ENCODE measurements around the gene MAPK1.
A peak's percentile ranks its signal among the peaks of the same experiment; 100 is the strongest.

Gene MAPK1

GRCh38 chr22:21866833-21867527, 465 bp downstream of the MAPK1 start:
- no peak overlapping the region for H2AK5ac ChIP-seq (ENCODE audit: low read length)
- H2BK120ac ChIP-seq (ENCODE audit: low read depth, low read length): peak overlapping the region; percentile 52
- peaks cover 37% of the 10 kb centered on the region for H3K79me2 ChIP-seq (ENCODE audit: control insufficient read depth, insufficient read depth, low read length)
- H2BK5ac ChIP-seq (ENCODE audit: low read length): no peak overlapping the region
- DNase-seq: peak; percentile 31
- H3K27ac ChIP-seq (ENCODE audit: low read depth, low read length): peak overlapping the region; percentile 94
- H3K27me3 ChIP-seq (ENCODE audit: insufficient read depth, low read length, poor library complexity): no peaks in the 10 kb centered on the region
- H4K5ac ChIP-seq (ENCODE audit: low read length): no peak overlapping the region
- H3K4me3 ChIP-seq (ENCODE audit: low read length): peak overlapping the region; percentile 86
- H3K23ac ChIP-seq (ENCODE audit: low read length): peak overlapping the region; percentile 20
- no peaks in the 10 kb centered on the region for H3K36me3 ChIP-seq (ENCODE audit: control insufficient read depth, insufficient read depth, low read length)
- no peak overlapping the region for H4K8ac ChIP-seq (ENCODE audit: low read depth, low read length)
- no CpG with 5 or more reads among the region's 91 CpGs for WGBS (ENCODE audit: extremely low coverage, insufficient coverage, low lambda C conversion rate)
- peak overlapping the region; percentile 94 for H3K18ac ChIP-seq (ENCODE audit: low read length)
- peak overlapping the region; percentile 96 for H3K56ac ChIP-seq (ENCODE audit: low read length)
- H3K4me1 ChIP-seq (ENCODE audit: control insufficient read depth, low read depth, low read length): peaks cover 2% of the 10 kb centered on the region
- H3K9ac ChIP-seq (ENCODE audit: low read length): peak overlapping the region; percentile 87
- H3K4ac ChIP-seq (ENCODE audit: low read depth, low read length): peak overlapping the region; percentile 85
- H3K79me1 ChIP-seq (ENCODE audit: low read length): peaks cover 9% of the 10 kb centered on the region
- peak overlapping the region; percentile 76 for H3K4me2 ChIP-seq (ENCODE audit: low read length)
- no peak overlapping the region for H2BK15ac ChIP-seq (replicated peaks; ENCODE audit: low read depth)

GRCh38 chr22:21865041-21865440, 2.4 kb downstream of the MAPK1 start:
- H3K23ac ChIP-seq (ENCODE audit: low read length): no peak overlapping the region
- H3K36me3 ChIP-seq (ENCODE audit: control insufficient read depth, insufficient read depth, low read length): no peaks in the 10 kb centered on the region
- H3K79me2 ChIP-seq (ENCODE audit: control insufficient read depth, insufficient read depth, low read length): peaks cover 54% of the 10 kb centered on the region
- H3K27me3 ChIP-seq (ENCODE audit: insufficient read depth, low read length, poor library complexity): no peaks in the 10 kb centered on the region
- H2BK120ac ChIP-seq (ENCODE audit: low read depth, low read length): no peak overlapping the region
- peaks cover 5% of the 10 kb centered on the region for H3K4me1 ChIP-seq (ENCODE audit: control insufficient read depth, low read depth, low read length)
- no peak overlapping the region for H4K8ac ChIP-seq (ENCODE audit: low read depth, low read length)
- no peak overlapping the region for H2BK5ac ChIP-seq (ENCODE audit: low read length)
- peaks cover 17% of the 10 kb centered on the region for H3K79me1 ChIP-seq (ENCODE audit: low read length)
- no peak overlapping the region for H3K4me3 ChIP-seq (ENCODE audit: low read length)
- H3K18ac ChIP-seq (ENCODE audit: low read length): no peak overlapping the region
- DNase-seq: peak; percentile 62
- no peak overlapping the region for H3K27ac ChIP-seq (ENCODE audit: low read depth, low read length)
- H3K4me2 ChIP-seq (ENCODE audit: low read length): no peak overlapping the region
- no peak overlapping the region for H3K4ac ChIP-seq (ENCODE audit: low read depth, low read length)
- H2AK5ac ChIP-seq (ENCODE audit: low read length): no peak overlapping the region
- H4K5ac ChIP-seq (ENCODE audit: low read length): no peak overlapping the region
- H2BK15ac ChIP-seq (replicated peaks; ENCODE audit: low read depth): no peak overlapping the region
- H3K56ac ChIP-seq (ENCODE audit: low read length): no peak overlapping the region
- WGBS (ENCODE audit: extremely low coverage, insufficient coverage, low lambda C conversion rate): no CpG with 5 or more reads among the region's 3 CpGs
- no peak overlapping the region for H3K9ac ChIP-seq (ENCODE audit: low read length)

GRCh38 chr22:21862386-21863245, 4.8 kb downstream of the MAPK1 start:
- Histone ChIP-seq H3K79me2 (ENCODE audit: control insufficient read depth, insufficient read depth, low read length) (peaks cover 75% of the 10 kb centered on the region), H3K36me3 (ENCODE audit: control insufficient read depth, insufficient read depth, low read length) (no peaks in the 10 kb centered on the region), H4K8ac (ENCODE audit: low read depth, low read length) (no peak overlapping the region), H3K18ac (ENCODE audit: low read length) (no peak overlapping the region), H3K27me3 (ENCODE audit: insufficient read depth, low read length, poor library complexity) (no peaks in the 10 kb centered on the region), H3K56ac (ENCODE audit: low read length) (no peak overlapping the region), H3K27ac (ENCODE audit: low read depth, low read length) (no peak overlapping the region), H3K23ac (ENCODE audit: low read length) (no peak overlapping the region), H3K4me3 (ENCODE audit: low read length) (no peak overlapping the region), H3K4me1 (ENCODE audit: control insufficient read depth, low read depth, low read length) (peaks cover 5% of the 10 kb centered on the region), H3K4ac (ENCODE audit: low read depth, low read length) (no peak overlapping the region), H3K79me1 (ENCODE audit: low read length) (peaks cover 28% of the 10 kb centered on the region), H2BK120ac (ENCODE audit: low read depth, low read length) (no peak overlapping the region), H2BK5ac (ENCODE audit: low read length) (no peak overlapping the region), H2AK5ac (ENCODE audit: low read length) (no peak overlapping the region), H4K5ac (ENCODE audit: low read length) (no peak overlapping the region), H2BK15ac (replicated peaks; ENCODE audit: low read depth) (no peak overlapping the region), H3K4me2 (ENCODE audit: low read length) (no peak overlapping the region), H3K9ac (ENCODE audit: low read length) (no peak overlapping the region)
- no CpG with 5 or more reads among the region's 9 CpGs for WGBS (ENCODE audit: extremely low coverage, insufficient coverage, low lambda C conversion rate)
- no peak for DNase-seq

- no peak overlapping the region for H3K27ac ChIP-seq (ENCODE audit: low read depth, low read length)
- H2BK5ac ChIP-seq (ENCODE audit: low read length): no peak overlapping the region
Observed at GRCh38 chr22:21861851-21862250, 5.6 kb downstream of the MAPK1 start.

GRCh38 chr22:21861264-21861848, 6.1 kb downstream of the MAPK1 start:
- Histone ChIP-seq H3K27ac (ENCODE audit: low read depth, low read length) (no peak overlapping the region), H4K5ac (ENCODE audit: low read length) (no peak overlapping the region), H4K8ac (ENCODE audit: low read depth, low read length) (no peak overlapping the region), H3K4me3 (ENCODE audit: low read length) (no peak overlapping the region), H3K9ac (ENCODE audit: low read length) (no peak overlapping the region), H3K4ac (ENCODE audit: low read depth, low read length) (no peak overlapping the region), H3K18ac (ENCODE audit: low read length) (no peak overlapping the region), H3K79me2 (ENCODE audit: control insufficient read depth, insufficient read depth, low read length) (peaks cover 80% of the 10 kb centered on the region), H3K27me3 (ENCODE audit: insufficient read depth, low read length, poor library complexity) (no peaks in the 10 kb centered on the region), H3K36me3 (ENCODE audit: control insufficient read depth, insufficient read depth, low read length) (no peaks in the 10 kb centered on the region), H3K4me2 (ENCODE audit: low read length) (no peak overlapping the region), H3K79me1 (ENCODE audit: low read length) (peaks cover 30% of the 10 kb centered on the region), H2BK15ac (replicated peaks; ENCODE audit: low read depth) (no peak overlapping the region), H3K4me1 (ENCODE audit: control insufficient read depth, low read depth, low read length) (peaks cover 5% of the 10 kb centered on the region), H2BK120ac (ENCODE audit: low read depth, low read length) (no peak overlapping the region), H3K56ac (ENCODE audit: low read length) (no peak overlapping the region), H2BK5ac (ENCODE audit: low read length) (no peak overlapping the region), H3K23ac (ENCODE audit: low read length) (peak overlapping the region; percentile 3), H2AK5ac (ENCODE audit: low read length) (no peak overlapping the region)
- WGBS (ENCODE audit: extremely low coverage, insufficient coverage, low lambda C conversion rate): no CpG with 5 or more reads among the region's 3 CpGs
- no peak for DNase-seq

More at GRCh38 chr22:21861851-21862250, 5.6 kb downstream of the MAPK1 start:
- Histone ChIP-seq H3K79me1 (ENCODE audit: low read length) (peaks cover 30% of the 10 kb centered on the region), H4K5ac (ENCODE audit: low read length) (no peak overlapping the region), H3K4ac (ENCODE audit: low read depth, low read length) (no peak overlapping the region), H3K18ac (ENCODE audit: low read length) (no peak overlapping the region), H3K4me3 (ENCODE audit: low read length) (no peak overlapping the region), H3K4me1 (ENCODE audit: control insufficient read depth, low read depth, low read length) (peaks cover 5% of the 10 kb centered on the region), H3K23ac (ENCODE audit: low read length) (no peak overlapping the region), H3K4me2 (ENCODE audit: low read length) (no peak overlapping the region), H2AK5ac (ENCODE audit: low read length) (no peak overlapping the region), H4K8ac (ENCODE audit: low read depth, low read length) (no peak overlapping the region), H2BK120ac (ENCODE audit: low read depth, low read length) (no peak overlapping the region), H3K79me2 (ENCODE audit: control insufficient read depth, insufficient read depth, low read length) (peaks cover 81% of the 10 kb centered on the region), H3K36me3 (ENCODE audit: control insufficient read depth, insufficient read depth, low read length) (no peaks in the 10 kb centered on the region), H3K27me3 (ENCODE audit: insufficient read depth, low read length, poor library complexity) (no peaks in the 10 kb centered on the region), H3K9ac (ENCODE audit: low read length) (no peak overlapping the region), H3K56ac (ENCODE audit: low read length) (no peak overlapping the region), H2BK15ac (replicated peaks; ENCODE audit: low read depth) (no peak overlapping the region)
- DNase-seq: no peak

Measured in mesendoderm (in vitro differentiated cells).